ENCODE results near the gene ZNF362. TPM values are rescaled to one million over a fixed set of nuclear protein-coding genes. Genes with fewer than 3 reads are reported as not detected.

ZNF362 gene
- total RNA-seq, 1 experiment from 2014 or later, result 11.1 TPM

DNA sequence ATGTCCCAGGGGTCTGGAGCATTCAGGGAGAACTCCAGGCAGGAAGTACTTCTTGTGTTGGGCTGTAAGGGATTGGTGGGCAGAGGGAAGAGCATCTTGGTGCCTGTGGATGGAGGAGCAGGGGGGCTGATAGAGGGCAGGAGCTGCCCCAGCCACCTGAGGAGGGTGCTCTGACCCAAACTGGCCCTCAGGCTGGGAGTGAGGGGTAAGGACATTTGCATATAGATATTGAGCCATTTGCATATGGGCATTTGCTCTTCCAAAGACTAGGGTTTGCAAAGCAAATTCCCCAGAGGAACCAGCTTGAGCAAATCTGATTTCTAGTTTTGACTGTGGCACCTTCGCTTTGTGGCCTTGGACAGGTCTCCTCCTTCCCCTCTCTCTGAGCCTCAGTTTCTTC, 18.2 kb downstream of the ZNF362 start:
- H3K9ac ChIP-seq (ENCODE audit: low read length), result no peak overlapping the region
- no peak overlapping the region for H3K4me2 ChIP-seq (ENCODE audit: low read length)
- no peak overlapping the region for H3K4me3 ChIP-seq (replicated peaks in 1 of 2; ENCODE audit: low read depth in 1 of 2, low read length in 2 of 2)
- no peaks in the 10 kb centered on the region for H3K9me2 ChIP-seq (ENCODE audit: insufficient read depth)
- CTCF ChIA-PET, result interaction anchor here (1.0 kb wide), 1 partner anchor 22 kb away, joined by 3 read pairs; no protein-coding TSS in a partner anchor
- TF ChIP-seq ELF1 (IDR thresholded peaks at IDR 0.05; ENCODE audit: borderline replicate concordance, low read depth) (no peak), POLR2A (IDR thresholded peaks at IDR 0.05; ENCODE audit: borderline replicate concordance, extremely low read depth, insufficient read depth, insufficient read length) (no peak), POLR2AphosphoS5 (IDR thresholded peaks at IDR 0.05; ENCODE audit: low read depth, low read length) (no peak), SP1 (IDR thresholded peaks at IDR 0.05; ENCODE audit: low read depth) (no peak), CEBPB (IDR thresholded peaks at IDR 0.05; ENCODE audit: low read depth) (no peak), RAD21 (IDR thresholded peaks at IDR 0.05; ENCODE audit: low read depth) (no peak), SIN3A (IDR thresholded peaks at IDR 0.05; ENCODE audit: low read depth) (no peak), ZFX (IDR thresholded peaks at IDR 0.05) (no peak), EGR1 (IDR thresholded peaks at IDR 0.05; ENCODE audit: low read depth) (no peak), JUND (IDR thresholded peaks at IDR 0.05) (no peak), TCF7L2 (IDR thresholded peaks at IDR 0.05; ENCODE audit: borderline replicate concordance, extremely low read depth, insufficient read depth, insufficient read length) (no peak), ZNF274 (IDR thresholded peaks at IDR 0.05; ENCODE audit: low read depth, low read length) (no peak)
- TF ChIP-seq, protein P1, sequence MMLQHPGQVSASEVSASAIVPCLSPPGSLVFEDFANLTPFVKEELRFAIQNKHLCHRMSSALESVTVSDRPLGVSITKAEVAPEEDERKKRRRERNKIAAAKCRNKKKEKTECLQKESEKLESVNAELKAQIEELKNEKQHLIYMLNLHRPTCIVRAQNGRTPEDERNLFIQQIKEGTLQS (IDR thresholded peaks at IDR 0.05), result no peak
- no peaks in the 10 kb centered on the region for H3K9me3 ChIP-seq (ENCODE audit: control insufficient read depth in 1 of 2, insufficient read depth in 1 of 2, low read depth in 1 of 2, low read length in 2 of 2)
- H3K4me1 ChIP-seq (ENCODE audit: control insufficient read depth in 1 of 2, insufficient read depth in 2 of 2, low read length in 2 of 2), result no peaks in the 10 kb centered on the region
- no peaks in the 10 kb centered on the region for H3K36me3 ChIP-seq (ENCODE audit: control insufficient read depth in 1 of 2, insufficient read depth in 2 of 2, low read length in 2 of 2)
- H4K20me1 ChIP-seq (ENCODE audit: insufficient read depth), result no peaks in the 10 kb centered on the region
- no peaks in the 10 kb centered on the region for H3K27me3 ChIP-seq (ENCODE audit: insufficient read depth, low read length)
- intact Hi-C loops (cut with micrococcal nuclease), result no loop called here
- POLR2A ChIA-PET, result no interaction called here
- no peak overlapping the region for H3K27ac ChIP-seq (ENCODE audit: low read depth, low read length)
- no TSS peak for BruUV-seq (replicated peaks)
- H2AFZ ChIP-seq (ENCODE audit: low read depth, low read length, poor library complexity, severe bottlenecking), result no peak overlapping the region
- RAD21 ChIA-PET (ENCODE audit: low non-redundant PET in 1 of 2, low total read pairs in 2 of 2, uncharacterized antibody in 2 of 2, unreplicated experiment in 2 of 2), result no interaction called here
- H3K79me2 ChIP-seq (ENCODE audit: insufficient read depth, low read length), result no peaks in the 10 kb centered on the region
- ATAC-seq (no peak), DNase-seq (ENCODE audit: low read depth, low spot score) (no peak)

DNA sequence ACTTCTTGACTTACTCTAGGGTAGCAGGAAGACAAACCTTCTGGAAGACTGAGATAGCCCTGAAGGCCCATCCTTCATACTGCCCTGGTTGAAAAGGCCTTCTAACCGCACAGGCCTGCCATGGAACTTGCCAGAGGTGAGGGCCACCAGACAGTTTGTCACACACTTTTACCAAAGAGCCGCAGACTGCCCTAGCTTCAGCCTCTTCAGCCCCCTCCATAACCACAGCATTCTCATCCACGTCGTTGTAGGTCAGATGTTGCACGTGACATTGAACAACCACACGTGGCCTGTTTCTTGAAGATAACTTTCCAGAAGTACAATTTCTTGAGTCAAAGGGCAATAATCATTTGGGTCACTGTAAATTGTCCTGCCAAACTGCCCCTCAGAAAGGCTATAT, 18.9 kb downstream of the ZNF362 start:
- ChIA-PET POLR2A (no interaction called here), CTCF (interaction anchor here (1.0 kb wide), 1 partner anchor 21 kb away, joined by 3 read pairs; no protein-coding TSS in a partner anchor)
- no peak for DNase-seq (ENCODE audit: low read depth, low spot score)

More for the DNA sequence above, 18.9 kb downstream of the ZNF362 start:
- Histone ChIP-seq H3K36me3 (ENCODE audit: control insufficient read depth in 1 of 2, insufficient read depth in 2 of 2, low read length in 2 of 2) (no peaks in the 10 kb centered on the region), H2AFZ (ENCODE audit: low read depth, low read length, poor library complexity, severe bottlenecking) (no peak overlapping the region), H3K4me2 (ENCODE audit: low read length) (no peak overlapping the region), H3K79me2 (ENCODE audit: insufficient read depth, low read length) (no peaks in the 10 kb centered on the region), H3K9ac (ENCODE audit: low read length) (no peak overlapping the region), H3K27me3 (ENCODE audit: insufficient read depth, low read length) (no peaks in the 10 kb centered on the region), H3K9me2 (ENCODE audit: insufficient read depth) (no peaks in the 10 kb centered on the region), H4K20me1 (ENCODE audit: insufficient read depth) (no peaks in the 10 kb centered on the region), H3K4me1 (ENCODE audit: control insufficient read depth in 1 of 2, insufficient read depth in 2 of 2, low read length in 2 of 2) (no peaks in the 10 kb centered on the region), H3K9me3 (ENCODE audit: control insufficient read depth in 1 of 2, insufficient read depth in 1 of 2, low read depth in 1 of 2, low read length in 2 of 2) (no peaks in the 10 kb centered on the region), H3K27ac (ENCODE audit: low read depth, low read length) (no peak overlapping the region), H3K4me3 (replicated peaks in 1 of 2; ENCODE audit: low read depth in 1 of 2, low read length in 2 of 2) (no peak overlapping the region)
- ATAC-seq, result no peak
- RAD21 ChIA-PET (ENCODE audit: low non-redundant PET in 1 of 2, low total read pairs in 2 of 2, uncharacterized antibody in 2 of 2, unreplicated experiment in 2 of 2), result no interaction called here
- TF ChIP-seq, protein P2, sequence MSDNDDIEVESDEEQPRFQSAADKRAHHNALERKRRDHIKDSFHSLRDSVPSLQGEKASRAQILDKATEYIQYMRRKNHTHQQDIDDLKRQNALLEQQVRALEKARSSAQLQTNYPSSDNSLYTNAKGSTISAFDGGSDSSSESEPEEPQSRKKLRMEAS (IDR thresholded peaks at IDR 0.05), result no peak
- TF ChIP-seq CBX3 (IDR thresholded peaks at IDR 0.05; ENCODE audit: low read depth), result no peak
- intact Hi-C loops (cut with micrococcal nuclease), result no loop called here
- BruUV-seq (replicated peaks), result no TSS peak

Data from HCT116 (cell line).